ENCODE data around the gene OR51E2.
"Not testable (repeated sequence)": the region's sequence is repeated elsewhere in the genome, so short reads cannot be mapped to it uniquely, and the experiment has no call there.

OR51E2 gene

GRCh38 chr11:4697585-4697984, at the start of gene OR51E2:
TSS of gene OR51E2 (minus strand) at chr11:4697853. CDS start at chr11:4682711, 15,142 bp downstream.
- no peak for DNase-seq (ENCODE audit: low read depth)
- H3K4me3 ChIP-seq (ENCODE audit: control insufficient read depth, low read depth, low read length) = no peak within 1 kb of the TSS
- TF ChIP-seq CTCF (conservative IDR thresholded peaks at IDR 0.05; ENCODE audit: control insufficient read depth, insufficient read depth, low read depth, low read length) = no peak

- DNase-seq (ENCODE audit: low read depth) = no peak
- H3K4me3 ChIP-seq (ENCODE audit: control insufficient read depth, low read depth, low read length) = no peak overlapping the region
- no peak for TF ChIP-seq CTCF (conservative IDR thresholded peaks at IDR 0.05; ENCODE audit: control insufficient read depth, insufficient read depth, low read depth, low read length)
Measured at GRCh38 chr11:4740735-4741134, 43.1 kb upstream of the OR51E2 start.

GRCh38 chr11:4727171-4727570, 29.5 kb upstream of the OR51E2 start:
- no peak for TF ChIP-seq CTCF (conservative IDR thresholded peaks at IDR 0.05; ENCODE audit: control insufficient read depth, insufficient read depth, low read depth, low read length)
- H3K4me3 ChIP-seq (ENCODE audit: control insufficient read depth, low read depth, low read length) = no peak overlapping the region
- DNase-seq (ENCODE audit: low read depth) = no peak

- not testable (repeated sequence) for DNase-seq (ENCODE audit: low read depth); H3K4me3 ChIP-seq (ENCODE audit: control insufficient read depth, low read depth, low read length)
Measured at GRCh38 chr11:4722616-4723534, 25.2 kb upstream of the OR51E2 start.

- no peak for DNase-seq (ENCODE audit: low read depth)
- no peak for TF ChIP-seq CTCF (conservative IDR thresholded peaks at IDR 0.05; ENCODE audit: control insufficient read depth, insufficient read depth, low read depth, low read length)
- H3K4me3 ChIP-seq (ENCODE audit: control insufficient read depth, low read depth, low read length) = no peak overlapping the region
Measured at GRCh38 chr11:4714300-4714699, 16.6 kb upstream of the OR51E2 start.

- no peak for DNase-seq (ENCODE audit: low read depth)
- no peak for TF ChIP-seq CTCF (conservative IDR thresholded peaks at IDR 0.05; ENCODE audit: control insufficient read depth, insufficient read depth, low read depth, low read length)
- H3K4me3 ChIP-seq (ENCODE audit: control insufficient read depth, low read depth, low read length) = no peak overlapping the region
Measured at GRCh38 chr11:4713241-4713640, 15.6 kb upstream of the OR51E2 start.

GRCh38 chr11:4704790-4705334, 7.2 kb upstream of the OR51E2 start:
- no peak overlapping the region for H3K4me3 ChIP-seq (ENCODE audit: control insufficient read depth, low read depth, low read length)
- no peak for DNase-seq (ENCODE audit: low read depth)
- no peak for TF ChIP-seq CTCF (conservative IDR thresholded peaks at IDR 0.05; ENCODE audit: control insufficient read depth, insufficient read depth, low read depth, low read length)
